ENCODE data around the gene IFIT5.

- TF ChIP-seq CTCF (IDR thresholded peaks at IDR 0.05; ENCODE audit: low read depth, low read length) (peak; percentile 11), POLR2A (IDR thresholded peaks at IDR 0.05; ENCODE audit: extremely low read depth, insufficient read length) (no peak), MAX (IDR thresholded peaks at IDR 0.05; ENCODE audit: low read depth, low read length) (no peak)
Observed at GRCh38 chr10:89389254-89389653, 25.1 kb upstream of the IFIT5 start.
